ENCODE data around the gene C10orf67. TPM values are rescaled to one million over a fixed set of nuclear protein-coding genes. Genes with fewer than 3 reads are reported as not detected.

Gene C10orf67
- total RNA-seq, 1 donor from 2014 or later, result 0.33 TPM

- peaks cover 47% of the 10 kb centered on the region for H3K27me3 Mint-ChIP-seq (ENCODE audit: low read depth)
Observed at GRCh38 chr10:23155169-23155568, 189.4 kb downstream of the C10orf67 start.

More at GRCh38 chr10:23155169-23155568, 189.4 kb downstream of the C10orf67 start:
- Mint-ChIP-seq H3K9me3 (no peaks in the 10 kb centered on the region), H3K27ac (ENCODE audit: unreplicated experiment) (no peak overlapping the region), H3K4me3 (no peak overlapping the region), H3K36me3 (ENCODE audit: low read depth) (no peaks in the 10 kb centered on the region), H3K4me1 (peaks cover 10% of the 10 kb centered on the region)
- no peak for TF ChIP-seq CTCF (conservative IDR thresholded peaks at IDR 0.05)
- DNase-seq (ENCODE audit: low read depth, low spot score), result no peak

Small RNA genes within 50 kb of the gene (microRNA-seq; reads per million reads assigned to microRNA genes)
- not detected for gene MIR1254-2

Other genes with a start within 250 kb of the C10orf67 start
- 24.6 and 28.9 TPM in 2 replicates for gene MSRB2, start 249.2 kb downstream of the C10orf67 start, total RNA-seq
- 0.16 TPM in 1 of 2 replicates, not detected in the other for gene PTF1A, start 152.5 kb downstream of the C10orf67 start, total RNA-seq
- 2.7 and 3.3 TPM in 2 replicates for gene OTUD1, start 94.3 kb upstream of the C10orf67 start, total RNA-seq